T1000 (cell line): ENCODE results near the gene MOSPD3.
A peak's percentile ranks its signal among the peaks of the same experiment; 100 is the strongest.
"Not testable (repeated sequence)": the region's sequence is repeated elsewhere in the genome, so short reads cannot be mapped to it uniquely, and the experiment has no call there.

ENCODE experiments used
- DNase-seq: peaks from one replicate; lab custom pipeline; 2025; ENCODE audit warnings: mixed read lengths; lab: John Stamatoyannopoulos, UW

Gene MOSPD3

GRCh38 chr7:100626530-100627237 is 14.3 kb downstream of the MOSPD3 start:
- DNase-seq, result peak; percentile 68

- no peak for DNase-seq
Measured at GRCh38 chr7:100627238-100627549, 14.9 kb downstream of the MOSPD3 start.

GRCh38 chr7:100629117-100629716 is 16.9 kb downstream of the MOSPD3 start:
- DNase-seq, result no peak

GRCh38 chr7:100630066-100630465 is 17.7 kb downstream of the MOSPD3 start:
- no peak for DNase-seq

GRCh38 chr7:100632951-100633717 is 20.8 kb downstream of the MOSPD3 start:
- no peak for DNase-seq

GRCh38 chr7:100639995-100640516 is 27.7 kb downstream of the MOSPD3 start:
- DNase-seq, result no peak

- no peak for DNase-seq
Measured at GRCh38 chr7:100640517-100641440, 28.4 kb downstream of the MOSPD3 start.

- no peak for DNase-seq
Measured at GRCh38 chr7:100641463-100641859, 29.1 kb downstream of the MOSPD3 start, which contains the start of gene TFR2. TFR2 (minus strand) TSS chr7:100641552; CDS start chr7:100641509, 43 bp downstream.

- no peak for DNase-seq
Measured at GRCh38 chr7:100641860-100642533, 29.7 kb downstream of the MOSPD3 start.

GRCh38 chr7:100642534-100642907 is 30.2 kb downstream of the MOSPD3 start:
- no peak for DNase-seq

- DNase-seq, result no peak
Measured at GRCh38 chr7:100649826-100650565, 37.7 kb downstream of the MOSPD3 start.

GRCh38 chr7:100654908-100655831 is 42.8 kb downstream of the MOSPD3 start:
- no peak for DNase-seq

- DNase-seq, result no peak
Measured at GRCh38 chr7:100655908-100656674, 43.8 kb downstream of the MOSPD3 start, which contains the start of gene ACTL6B. ACTL6B (minus strand) TSS chr7:100656448; CDS start chr7:100656354, 94 bp downstream.

- not testable (repeated sequence) for DNase-seq
Measured at GRCh38 chr7:100662194-100662776, 49.9 kb downstream of the MOSPD3 start.
